Measurements from ENCODE around the gene PPP1R14D.

DNA sequence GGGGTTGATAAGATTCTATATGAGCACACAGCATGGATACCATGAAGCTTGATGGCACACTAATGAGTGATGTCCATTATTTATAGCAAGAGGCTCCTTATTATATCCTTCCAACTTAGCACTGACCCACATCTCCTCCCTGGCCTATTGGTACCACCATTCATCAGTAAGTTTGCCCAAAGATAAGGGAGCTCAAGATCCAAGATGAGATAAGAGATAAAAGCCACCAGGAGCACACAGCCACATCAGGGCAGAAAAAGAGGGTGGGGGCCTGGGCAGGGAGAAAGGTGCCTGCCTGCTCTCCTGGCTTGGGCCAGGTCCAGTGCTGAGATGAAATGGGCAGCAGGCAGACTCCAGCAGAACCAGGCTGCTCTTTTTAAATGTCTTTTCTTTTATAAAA lies 4.4 kb upstream of the PPP1R14D start:
- TF ChIP-seq, protein P1, sequence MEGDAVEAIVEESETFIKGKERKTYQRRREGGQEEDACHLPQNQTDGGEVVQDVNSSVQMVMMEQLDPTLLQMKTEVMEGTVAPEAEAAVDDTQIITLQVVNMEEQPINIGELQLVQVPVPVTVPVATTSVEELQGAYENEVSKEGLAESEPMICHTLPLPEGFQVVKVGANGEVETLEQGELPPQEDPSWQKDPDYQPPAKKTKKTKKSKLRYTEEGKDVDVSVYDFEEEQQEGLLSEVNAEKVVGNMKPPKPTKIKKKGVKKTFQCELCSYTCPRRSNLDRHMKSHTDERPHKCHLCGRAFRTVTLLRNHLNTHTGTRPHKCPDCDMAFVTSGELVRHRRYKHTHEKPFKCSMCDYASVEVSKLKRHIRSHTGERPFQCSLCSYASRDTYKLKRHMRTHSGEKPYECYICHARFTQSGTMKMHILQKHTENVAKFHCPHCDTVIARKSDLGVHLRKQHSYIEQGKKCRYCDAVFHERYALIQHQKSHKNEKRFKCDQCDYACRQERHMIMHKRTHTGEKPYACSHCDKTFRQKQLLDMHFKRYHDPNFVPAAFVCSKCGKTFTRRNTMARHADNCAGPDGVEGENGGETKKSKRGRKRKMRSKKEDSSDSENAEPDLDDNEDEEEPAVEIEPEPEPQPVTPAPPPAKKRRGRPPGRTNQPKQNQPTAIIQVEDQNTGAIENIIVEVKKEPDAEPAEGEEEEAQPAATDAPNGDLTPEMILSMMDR (IDR thresholded peaks at IDR 0.05; ENCODE audit: insufficient read depth, low read length, poor library complexity, severe bottlenecking), result no peak
- TF ChIP-seq EZH2phosphoT487 (conservative IDR thresholded peaks at IDR 0.05; ENCODE audit: low read length), result no peak

Data from SU-DHL-6 (cell line).